ENCODE results near the gene MRGPRX2.

Gene MRGPRX2

GRCh38 chr11:19060629-19061028 is at the start of gene MRGPRX2:
TSS of gene MRGPRX2 (minus strand) at chr11:19060717. CDS start at chr11:19056402, 4,315 bp downstream.
- in situ Hi-C loops (cut with MboI; ENCODE audit: low sequenced_read_pairs): loop anchor here (25.0 kb wide), 1 partner anchor 502 kb away; no protein-coding TSS in a partner anchor

DNA sequence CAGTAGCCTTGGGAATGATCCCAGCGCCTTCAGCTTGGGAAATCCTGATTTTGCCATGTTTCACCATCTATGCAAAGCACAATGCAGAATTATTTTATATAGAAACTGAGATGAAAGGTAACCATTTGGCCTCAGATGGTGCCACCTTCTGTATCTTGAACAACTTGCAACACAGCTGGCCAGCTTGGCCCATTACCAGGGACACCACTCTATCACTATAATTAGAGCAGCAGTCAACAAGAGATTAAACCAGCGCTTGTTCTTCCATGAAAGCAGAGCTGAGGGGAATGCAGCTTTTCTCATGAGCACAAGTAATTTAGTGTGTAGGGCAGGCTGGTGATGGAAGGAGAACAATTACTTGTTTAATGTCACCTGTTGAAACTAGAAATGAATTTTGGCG is 49.8 kb upstream of the MRGPRX2 start:
- in situ Hi-C loops (cut with MboI; ENCODE audit: low sequenced_read_pairs): no loop called here

GRCh38 chr11:19107125-19107524 is 46.6 kb upstream of the MRGPRX2 start:
- in situ Hi-C loops (cut with MboI; ENCODE audit: low sequenced_read_pairs): no loop called here

- in situ Hi-C loops (cut with MboI; ENCODE audit: low sequenced_read_pairs): no loop called here
These were observed 44.5 kb upstream of the MRGPRX2 start for GRCh38 chr11:19105011-19105410.

DNA sequence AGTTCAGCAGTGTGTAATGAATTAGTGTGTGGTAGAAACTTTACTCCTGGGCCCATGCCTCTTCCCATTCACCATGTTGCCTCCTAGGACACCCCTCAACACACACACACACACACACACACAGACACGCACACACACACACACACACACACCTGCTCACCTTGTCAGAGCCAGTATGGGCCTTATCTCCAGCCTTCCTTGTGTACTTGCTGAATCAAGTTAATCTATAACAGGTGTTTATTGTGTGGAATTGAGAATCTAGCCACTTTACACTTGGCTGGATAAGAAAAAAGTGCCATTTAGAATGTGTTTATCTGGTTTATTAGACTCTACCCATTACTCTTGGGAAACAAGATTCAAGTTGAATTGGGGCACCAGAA is 42.0 kb upstream of the MRGPRX2 start:
- in situ Hi-C loops (cut with MboI; ENCODE audit: low sequenced_read_pairs): no loop called here

DNA sequence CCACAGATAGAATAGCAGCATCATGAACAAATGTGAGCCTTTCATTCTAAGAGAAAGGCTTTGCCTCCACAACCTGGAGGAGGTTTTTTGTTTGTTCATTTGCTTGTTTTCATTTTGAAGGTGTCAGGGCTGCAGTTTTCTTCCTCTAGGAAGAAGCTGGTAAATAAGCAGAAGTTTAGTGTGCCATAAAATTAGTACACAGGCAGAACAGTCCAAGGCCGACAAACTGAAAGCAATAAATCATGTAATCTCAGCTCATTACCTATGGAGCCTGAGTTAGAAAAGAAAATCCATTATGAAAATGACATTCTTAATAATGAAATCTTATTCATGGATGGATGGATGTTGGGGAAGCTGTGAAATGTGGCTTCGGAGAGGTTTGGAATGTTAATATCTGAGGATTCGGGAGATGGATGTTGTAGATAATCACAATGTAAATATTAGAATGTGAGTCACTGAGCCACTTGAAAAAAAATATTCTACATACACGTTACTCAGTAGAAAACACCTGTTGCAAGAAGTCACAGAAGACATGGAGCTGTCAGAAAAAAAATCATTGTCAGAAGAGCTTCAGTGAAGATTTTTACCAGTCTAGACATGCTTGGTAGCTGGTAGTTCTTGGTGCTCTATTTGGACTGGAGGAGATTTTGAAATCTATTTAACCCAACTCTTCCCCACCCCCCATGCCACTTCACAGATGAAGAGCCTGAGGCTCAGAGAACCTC is 41.4 kb upstream of the MRGPRX2 start:
- in situ Hi-C loops (cut with MboI; ENCODE audit: low sequenced_read_pairs): no loop called here

- in situ Hi-C loops (cut with MboI; ENCODE audit: low sequenced_read_pairs): no loop called here
These were observed 40.4 kb upstream of the MRGPRX2 start for GRCh38 chr11:19100885-19101284.

GRCh38 chr11:19099093-19099492 is 38.6 kb upstream of the MRGPRX2 start:
- in situ Hi-C loops (cut with MboI; ENCODE audit: low sequenced_read_pairs): no loop called here

DNA sequence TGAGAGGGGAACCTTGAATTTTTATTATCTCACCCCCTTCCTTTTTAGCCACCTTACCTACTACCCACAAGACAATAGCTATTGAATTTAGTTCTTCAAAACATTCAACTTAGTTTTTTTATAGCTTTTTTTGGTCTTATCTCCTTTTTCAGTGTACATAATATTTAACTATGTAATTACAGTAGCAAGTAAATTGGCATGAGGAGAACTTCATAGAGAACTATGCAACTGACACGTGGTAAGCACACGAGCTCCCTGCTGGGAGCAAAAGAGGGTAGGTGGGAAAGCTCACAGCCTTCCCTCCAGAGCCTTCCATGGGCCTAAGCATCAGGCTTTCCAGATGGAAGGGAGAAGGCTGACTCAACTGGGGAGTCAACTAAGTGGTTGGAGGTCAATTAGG is 34.3 kb upstream of the MRGPRX2 start:
- in situ Hi-C loops (cut with MboI; ENCODE audit: low sequenced_read_pairs): no loop called here

GRCh38 chr11:19093976-19094375 is 33.5 kb upstream of the MRGPRX2 start:
- in situ Hi-C loops (cut with MboI; ENCODE audit: low sequenced_read_pairs): no loop called here

GRCh38 chr11:19092850-19093249 is 32.3 kb upstream of the MRGPRX2 start:
- in situ Hi-C loops (cut with MboI; ENCODE audit: low sequenced_read_pairs): no loop called here

DNA sequence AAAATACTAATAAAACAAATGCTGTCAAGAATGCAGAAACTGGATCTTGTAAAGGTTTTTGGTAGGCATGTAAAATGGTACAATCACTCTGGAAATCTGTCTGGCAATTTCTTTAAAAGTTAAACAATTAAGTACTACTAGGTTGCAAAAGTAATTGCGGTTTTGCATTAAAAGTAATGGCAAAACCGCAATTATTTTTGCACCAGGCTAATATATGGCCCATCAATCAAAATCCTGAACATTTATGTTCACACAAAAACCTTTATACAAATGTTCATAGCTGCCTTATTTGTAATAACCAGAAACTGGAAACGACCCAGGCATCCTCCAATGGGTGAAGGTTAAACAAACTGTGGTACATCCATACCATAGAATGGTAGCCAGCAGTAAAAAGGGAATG is 31.8 kb upstream of the MRGPRX2 start:
- in situ Hi-C loops (cut with MboI; ENCODE audit: low sequenced_read_pairs): no loop called here

DNA sequence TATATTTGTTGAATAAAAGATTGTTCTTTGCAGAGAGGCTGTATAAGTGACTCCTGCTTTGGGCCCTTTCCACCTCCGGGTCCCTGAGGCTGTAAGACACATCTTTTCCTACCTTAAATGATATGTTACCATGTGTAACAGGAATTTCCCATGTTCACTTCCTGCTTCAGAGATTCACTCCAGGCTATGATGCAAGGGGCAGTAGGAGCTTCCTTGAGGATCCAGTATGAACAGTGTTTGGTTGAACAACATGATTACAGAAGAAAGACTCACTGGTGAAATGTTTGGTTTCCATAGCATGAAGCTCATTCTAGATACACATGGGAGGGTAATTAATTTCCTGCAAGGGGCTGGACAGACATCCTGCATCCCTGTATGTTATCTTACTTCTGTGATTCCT is 30.8 kb upstream of the MRGPRX2 start:
- in situ Hi-C loops (cut with MboI; ENCODE audit: low sequenced_read_pairs): no loop called here

GRCh38 chr11:19089421-19089820 is 28.9 kb upstream of the MRGPRX2 start:
- in situ Hi-C loops (cut with MboI; ENCODE audit: low sequenced_read_pairs): no loop called here

DNA sequence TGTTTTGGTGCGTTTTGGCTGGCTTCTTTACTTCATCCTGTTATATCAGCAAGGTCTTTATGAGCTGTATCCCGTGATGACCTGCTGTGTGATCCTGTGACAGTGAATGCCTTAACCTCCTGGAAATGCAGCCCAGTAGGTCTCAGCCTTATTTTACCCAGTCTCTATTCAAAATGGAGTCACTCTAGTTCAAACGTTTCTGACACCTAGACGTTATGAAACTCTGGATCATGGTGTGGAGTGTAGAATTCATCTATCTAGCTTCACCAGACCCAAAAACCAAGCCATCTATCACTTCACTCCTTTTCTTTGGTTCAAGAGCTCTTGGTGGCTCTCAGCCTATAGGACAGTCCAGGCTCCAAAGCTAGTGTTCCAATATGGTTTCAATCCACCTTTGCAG is 28.3 kb upstream of the MRGPRX2 start:
- in situ Hi-C loops (cut with MboI; ENCODE audit: low sequenced_read_pairs): no loop called here

DNA sequence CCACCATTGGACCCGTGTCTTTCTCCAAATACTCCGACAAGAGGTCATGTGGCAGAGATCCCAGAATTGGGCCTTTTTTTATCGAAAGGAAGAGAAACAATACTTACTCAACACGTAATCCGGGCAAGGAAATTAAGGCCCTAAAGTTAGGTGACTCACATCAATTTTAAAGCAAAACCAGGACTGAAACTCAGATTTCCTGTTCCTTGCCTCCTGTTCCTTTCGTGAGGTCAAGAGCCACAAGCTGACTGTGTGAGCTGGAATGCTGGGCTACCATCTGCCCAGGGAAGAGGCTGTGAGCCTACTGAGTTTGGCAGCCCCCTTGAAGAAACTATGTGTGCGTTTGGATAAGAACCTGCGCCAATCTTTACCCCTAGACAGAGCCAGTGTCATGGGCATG is 27.1 kb upstream of the MRGPRX2 start:
- in situ Hi-C loops (cut with MboI; ENCODE audit: low sequenced_read_pairs): no loop called here

GRCh38 chr11:19084661-19085315 is 24.3 kb upstream of the MRGPRX2 start:
- in situ Hi-C loops (cut with MboI; ENCODE audit: low sequenced_read_pairs): no loop called here

DNA sequence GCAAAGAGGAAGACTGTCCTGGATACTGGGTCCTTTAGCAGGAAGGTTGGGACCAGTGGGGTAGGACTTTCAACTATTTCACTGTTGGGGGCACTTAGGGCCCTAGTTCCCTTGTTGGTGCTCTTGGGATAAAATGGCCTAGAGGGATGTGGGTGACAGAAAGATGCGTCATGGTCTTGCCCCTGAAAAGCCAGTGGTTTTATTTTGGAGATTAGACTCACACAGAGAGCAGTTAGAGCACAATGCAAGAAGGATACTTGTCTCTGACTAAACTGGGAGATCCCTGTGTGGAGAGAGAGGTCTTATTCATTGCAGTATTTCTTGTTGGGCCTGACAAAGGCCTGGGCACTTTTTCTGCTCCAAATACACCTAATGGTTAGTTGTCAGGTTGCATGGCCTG is 22.6 kb upstream of the MRGPRX2 start:
- in situ Hi-C loops (cut with MboI; ENCODE audit: low sequenced_read_pairs): no loop called here

- in situ Hi-C loops (cut with MboI; ENCODE audit: low sequenced_read_pairs): no loop called here
These were observed 20.1 kb upstream of the MRGPRX2 start for GRCh38 chr11:19080579-19080993.

- in situ Hi-C loops (cut with MboI; ENCODE audit: low sequenced_read_pairs): no loop called here
These were observed 19.3 kb upstream of the MRGPRX2 start for GRCh38 chr11:19079643-19080440.

- in situ Hi-C loops (cut with MboI; ENCODE audit: low sequenced_read_pairs): no loop called here
These were observed 17.4 kb upstream of the MRGPRX2 start for GRCh38 chr11:19077965-19078364.

Data from HL-60/S4 (cell line).